ENCODE data around the gene ECHS1.
"Not testable (repeated sequence)": the region's sequence is repeated elsewhere in the genome, so short reads cannot be mapped to it uniquely, and the experiment has no call there.

Gene ECHS1

GRCh38 chr10:133377025-133377817 is 4.1 kb upstream of the ECHS1 start:
- DNase-seq = no peak

- DNase-seq = not testable (repeated sequence)
These were observed 3.0 kb upstream of the ECHS1 start for GRCh38 chr10:133376183-133376582.

DNA sequence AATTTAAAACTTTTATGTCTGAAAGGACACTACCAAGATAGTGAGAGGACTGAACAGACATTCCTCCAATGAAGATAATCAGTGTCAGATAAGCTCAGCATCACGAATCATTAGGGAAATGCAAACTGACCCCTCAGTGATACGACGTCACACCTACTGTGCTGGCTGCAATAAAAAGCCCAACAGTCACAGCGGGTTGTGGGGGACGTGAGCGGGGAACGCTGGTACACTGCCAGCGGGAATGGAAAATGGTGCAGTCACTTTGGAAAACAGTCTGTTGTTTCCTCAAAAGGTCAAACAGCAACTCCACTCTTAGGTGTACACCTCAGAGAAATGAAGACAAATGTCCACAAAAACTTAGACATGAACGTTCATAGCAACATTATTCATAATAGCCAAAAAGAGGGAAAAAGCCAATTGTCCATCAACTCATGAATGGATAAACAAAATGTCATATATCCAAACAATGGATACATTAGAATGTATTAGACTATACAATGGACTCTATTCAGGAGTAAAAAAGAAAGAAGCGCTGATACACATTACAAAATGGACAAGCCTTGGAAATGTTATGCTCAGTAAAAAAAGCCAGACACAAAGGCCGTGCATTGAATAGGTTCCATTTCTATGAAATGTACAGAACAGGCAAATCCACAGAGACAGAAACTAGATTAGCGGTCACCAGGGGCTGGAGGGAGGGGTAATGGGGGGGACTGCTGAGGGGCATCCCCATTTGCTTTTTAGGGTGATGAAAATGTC is 2.4 kb upstream of the ECHS1 start:
- DNase-seq = no peak

DNA sequence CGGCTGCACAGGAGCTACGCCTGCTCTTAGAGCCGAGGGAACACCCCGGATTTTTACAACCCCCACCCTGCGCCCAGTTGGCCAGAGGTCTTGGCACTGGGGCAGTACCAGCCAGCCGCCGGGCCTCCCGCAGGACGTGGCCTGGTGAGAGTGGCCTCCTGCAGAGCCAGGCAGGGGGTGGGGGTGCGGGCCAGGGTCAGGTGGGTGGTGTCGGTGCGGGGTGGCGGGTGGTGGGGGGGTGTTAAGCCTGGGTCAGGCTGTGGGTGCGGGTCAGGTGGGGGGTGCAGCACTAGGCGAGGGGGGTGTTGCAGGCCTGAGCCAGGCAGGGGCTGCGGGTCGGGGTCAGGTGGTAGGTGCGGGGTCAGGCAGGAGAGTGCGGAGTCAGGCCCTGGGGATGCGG is 647 bp downstream of the ECHS1 start:
- DNase-seq = no peak

DNA sequence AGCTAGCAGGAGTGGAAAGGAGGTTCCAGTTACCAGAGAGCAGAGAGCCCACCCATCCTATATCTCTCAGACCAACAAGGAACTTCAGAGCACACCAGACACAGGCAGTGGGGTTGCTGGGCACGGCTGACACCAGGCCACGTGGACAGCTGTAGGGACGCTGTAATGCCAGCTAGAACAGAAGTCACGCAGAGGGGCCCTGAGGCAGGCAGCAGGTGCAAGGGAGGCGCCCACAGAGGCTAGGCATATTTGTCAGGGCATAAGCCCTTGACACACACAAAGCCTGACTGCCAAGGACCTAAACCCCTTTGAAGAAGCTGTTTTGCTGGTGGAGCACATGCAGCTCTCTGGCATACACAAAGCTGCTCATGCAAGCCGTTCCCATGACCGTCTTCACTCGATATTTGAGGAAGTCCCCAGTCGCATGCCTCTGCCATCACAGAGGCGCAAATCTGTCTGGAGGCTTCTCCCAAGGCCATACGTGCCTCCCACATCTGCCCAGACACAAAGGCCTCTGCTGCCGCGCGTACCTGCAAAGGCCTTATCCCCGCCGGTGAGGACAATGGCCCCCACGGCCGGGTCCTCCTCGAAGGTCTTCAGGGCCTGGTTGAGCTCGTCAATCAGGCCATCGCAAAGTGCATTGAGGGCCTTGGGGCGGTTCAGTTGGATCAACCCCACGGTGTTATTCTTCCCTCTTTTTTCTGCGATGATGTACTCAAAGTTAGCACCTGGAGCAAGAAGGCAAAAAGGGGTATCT is 2.9 kb downstream of the ECHS1 start:
- no peak for DNase-seq

GRCh38 chr10:133368153-133368552 is 5.0 kb downstream of the ECHS1 start:
- no peak for DNase-seq

DNA sequence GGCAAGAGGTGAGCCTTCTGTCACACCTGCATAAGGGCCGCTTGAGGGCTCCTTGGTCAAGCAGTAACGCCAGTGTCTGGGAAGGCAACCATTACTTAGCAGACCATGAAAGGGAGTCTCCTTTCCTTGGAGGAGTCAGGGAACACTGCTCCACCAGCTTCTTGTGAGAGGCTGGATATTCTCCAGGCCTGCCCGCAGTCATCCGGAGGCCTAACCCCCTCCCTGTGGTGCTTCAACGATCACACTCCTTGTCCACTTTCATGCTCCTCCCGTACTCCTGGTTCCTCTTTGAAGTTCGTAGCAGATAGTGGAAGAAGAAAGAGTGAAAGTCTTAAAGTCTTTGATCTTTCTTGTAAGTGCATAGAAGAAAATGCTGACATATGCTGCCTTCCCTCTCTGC is 5.7 kb downstream of the ECHS1 start:
- DNase-seq = not testable (repeated sequence)

- DNase-seq = no peak
These were observed 6.4 kb downstream of the ECHS1 start for GRCh38 chr10:133366751-133367150.

- no peak for DNase-seq
These were observed 7.0 kb downstream of the ECHS1 start for GRCh38 chr10:133366130-133366478.

GRCh38 chr10:133365461-133366129 is 7.6 kb downstream of the ECHS1 start:
- DNase-seq = no peak

DNA sequence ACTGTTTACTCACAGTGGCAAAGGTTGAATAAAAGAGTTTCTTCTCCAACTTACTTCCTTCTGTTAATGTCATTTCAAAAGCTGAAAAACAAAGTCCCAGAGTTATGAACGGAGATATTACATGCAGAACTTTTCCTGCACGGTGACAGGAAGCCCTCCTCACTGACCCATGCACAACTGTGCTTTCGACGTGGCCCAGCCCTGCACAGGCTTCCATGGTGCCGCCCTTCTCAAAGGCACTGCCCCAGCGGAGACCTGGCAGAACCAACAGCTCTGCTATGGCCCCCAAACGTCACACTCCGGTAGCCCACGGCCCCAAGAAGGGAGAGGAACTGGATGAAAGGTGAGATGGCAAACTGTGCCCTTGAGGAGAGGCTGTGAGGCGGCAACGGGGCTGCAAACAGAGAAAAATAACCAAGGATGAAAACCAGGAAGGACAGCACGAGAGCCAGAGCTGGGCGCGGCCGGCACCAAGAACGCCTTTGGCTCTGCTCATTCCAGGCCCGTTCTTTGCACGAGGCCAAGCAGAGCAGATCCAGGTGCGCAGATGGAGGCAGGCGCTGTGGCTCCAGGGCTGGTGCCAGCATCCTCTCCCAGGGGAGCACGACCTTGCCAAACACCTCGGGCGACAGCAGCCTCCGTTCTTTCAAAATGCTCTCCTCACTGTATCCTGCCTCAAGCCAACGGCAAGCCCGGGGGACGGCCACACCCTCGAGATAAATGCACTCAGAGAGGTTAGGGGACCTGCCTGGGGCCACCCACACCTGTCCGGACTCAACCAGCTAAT is 8.3 kb downstream of the ECHS1 start:
- no peak for DNase-seq

GRCh38 chr10:133362846-133363245 is 10.3 kb downstream of the ECHS1 start:
- no peak for DNase-seq

GRCh38 chr10:133361773-133362441 is 11.2 kb downstream of the ECHS1 start:
- DNase-seq = no peak

DNA sequence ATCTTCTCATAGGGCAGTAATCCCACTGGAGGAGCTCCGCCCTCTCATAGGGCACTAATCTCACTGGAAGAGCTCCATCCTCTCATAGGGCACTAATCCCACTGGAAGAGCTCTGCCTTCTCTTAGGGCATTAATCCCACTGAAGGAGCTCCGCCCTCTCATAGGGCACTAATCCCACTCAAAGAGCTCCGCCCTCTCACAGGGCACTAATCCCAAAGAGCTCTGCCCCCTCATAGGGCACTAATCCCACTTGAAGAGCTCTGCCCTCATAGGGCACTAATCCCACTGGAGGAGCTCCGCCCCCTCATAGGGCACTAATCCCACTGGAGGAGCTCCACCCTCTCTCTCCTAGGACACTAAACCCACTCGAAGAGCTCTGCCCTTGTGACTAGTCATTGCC is 11.9 kb downstream of the ECHS1 start:
- no peak for DNase-seq

- DNase-seq = no peak
These were observed 13.1 kb downstream of the ECHS1 start for GRCh38 chr10:133359972-133360610.

DNA sequence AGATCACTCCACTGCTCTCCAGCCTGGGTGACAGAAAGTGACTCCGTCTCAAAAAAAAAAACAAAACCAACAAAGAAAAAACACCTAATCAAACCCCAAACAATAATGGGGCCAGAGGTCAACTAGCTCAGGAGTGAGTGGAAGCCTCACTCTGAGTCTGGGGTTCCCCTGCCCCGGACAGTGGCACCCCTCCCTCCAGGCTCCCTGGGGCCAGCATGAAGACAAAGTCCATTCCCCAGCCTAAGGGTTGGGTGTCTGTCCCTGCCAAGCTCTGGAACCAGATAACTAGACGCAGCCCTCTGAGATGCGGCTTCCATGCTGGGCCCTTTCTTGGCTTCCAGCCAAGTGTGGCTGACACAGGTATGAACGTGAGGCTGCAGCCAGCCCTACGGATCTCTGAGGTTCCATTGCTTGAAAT is 13.6 kb downstream of the ECHS1 start:
- no peak for DNase-seq

DNA sequence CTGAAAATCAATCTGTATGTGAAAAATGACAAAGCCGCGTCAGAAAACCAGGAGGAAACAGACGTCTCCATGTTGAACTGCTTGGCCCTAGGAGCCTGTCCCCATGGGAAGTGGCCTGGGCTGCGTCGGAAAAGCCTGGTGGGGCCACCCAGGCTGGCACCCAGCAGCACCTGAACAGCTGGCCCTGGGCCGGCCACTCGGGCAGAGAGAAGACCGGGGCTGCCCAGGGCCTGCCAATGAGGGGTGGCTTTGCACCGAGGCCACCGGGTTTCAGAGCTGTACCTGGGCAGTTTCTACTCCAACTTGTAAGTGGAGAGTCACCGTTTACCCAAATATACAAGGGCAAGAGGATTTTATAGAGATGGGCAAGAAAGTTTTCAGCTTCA is 14.2 kb downstream of the ECHS1 start:
- DNase-seq = no peak

DNA sequence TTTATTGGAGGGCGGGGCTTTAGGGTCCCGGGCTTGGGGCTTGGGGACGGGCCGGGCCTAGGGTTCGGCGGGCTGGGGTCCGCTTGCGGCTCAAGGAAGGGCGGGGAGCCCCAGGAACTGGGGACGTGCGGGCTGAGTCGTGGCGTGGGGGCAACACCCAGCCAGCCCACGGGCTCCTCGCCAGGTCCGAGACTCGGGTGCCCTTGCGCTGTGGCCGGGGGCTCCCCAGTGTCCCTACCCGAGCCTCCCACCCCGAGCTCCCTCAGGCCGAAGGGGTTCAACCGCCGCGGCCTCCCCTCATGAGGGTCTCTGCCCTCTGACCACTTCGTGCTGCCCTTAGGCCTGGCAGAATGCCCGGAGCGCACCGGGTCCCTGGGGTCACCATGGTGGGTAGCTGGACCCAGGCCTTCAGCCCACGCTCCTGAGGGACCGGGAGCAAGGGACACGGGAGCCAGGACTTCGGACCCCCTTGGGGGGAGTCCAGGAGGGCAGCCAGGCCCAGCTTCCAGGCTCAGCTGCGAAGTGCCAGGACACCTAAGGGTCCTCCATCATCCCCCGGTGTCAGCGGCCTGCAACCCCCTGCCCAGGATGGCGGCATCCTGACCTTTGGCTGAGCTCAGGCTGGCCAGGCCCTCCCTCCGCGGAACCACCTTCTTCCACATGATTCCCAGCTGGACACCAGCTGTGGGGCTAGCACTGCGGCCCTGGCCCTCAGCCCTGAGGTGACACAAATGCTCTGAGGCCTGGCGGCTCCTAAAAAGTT is 14.8 kb downstream of the ECHS1 start:
- no peak for DNase-seq

DNA sequence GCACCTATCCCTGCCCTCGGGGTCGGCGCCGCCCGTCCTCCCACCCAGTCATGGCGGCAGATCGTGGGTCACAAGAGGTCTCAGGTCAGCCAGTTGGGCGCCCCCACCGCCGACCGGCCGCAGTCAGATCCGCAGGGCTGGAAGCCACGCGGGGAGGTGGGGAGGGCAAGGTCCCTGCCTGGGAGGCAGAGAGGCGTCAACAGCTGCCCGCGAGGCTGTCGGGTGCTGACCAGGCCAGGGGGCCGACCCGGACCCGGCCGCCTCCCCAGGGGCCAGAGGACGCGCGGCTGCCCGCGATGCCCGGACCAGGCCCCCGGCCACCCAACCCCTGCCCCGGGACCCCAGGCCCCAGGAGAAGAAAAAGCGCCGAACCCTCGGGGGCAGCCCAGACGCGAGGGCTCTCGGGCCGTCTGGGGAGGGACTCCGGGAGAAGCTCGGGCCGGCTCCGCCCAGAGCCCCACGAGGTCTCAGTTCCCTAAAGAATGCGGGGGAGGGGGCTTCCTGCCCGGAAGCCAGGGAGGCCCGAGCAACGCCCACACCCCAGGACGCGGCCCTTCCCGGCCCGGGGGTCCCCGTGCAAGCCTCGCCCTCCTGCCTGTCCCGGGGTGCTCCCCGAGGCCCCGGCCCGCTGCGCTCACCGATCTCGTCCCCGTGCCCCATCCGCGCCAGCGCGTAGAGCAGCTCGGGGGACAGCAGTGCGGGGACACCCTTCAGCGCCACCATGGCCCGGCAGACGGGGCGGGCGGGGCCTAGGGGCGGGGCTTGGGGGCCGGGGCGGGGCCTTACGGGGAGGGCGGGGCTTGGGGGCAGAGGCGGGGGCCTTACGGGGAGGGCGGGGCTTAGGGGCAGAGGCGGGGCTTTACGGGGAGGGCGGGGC is 15.6 kb downstream of the ECHS1 start, which contains the start of gene FUOM:
TSS of gene FUOM (minus strand) at position 735 of the 877 bp plus-strand sequence. CDS start at position 723, 12 bp downstream.
- DNase-seq = no peak
